ENCODE data around the gene DRD4.

DNA sequence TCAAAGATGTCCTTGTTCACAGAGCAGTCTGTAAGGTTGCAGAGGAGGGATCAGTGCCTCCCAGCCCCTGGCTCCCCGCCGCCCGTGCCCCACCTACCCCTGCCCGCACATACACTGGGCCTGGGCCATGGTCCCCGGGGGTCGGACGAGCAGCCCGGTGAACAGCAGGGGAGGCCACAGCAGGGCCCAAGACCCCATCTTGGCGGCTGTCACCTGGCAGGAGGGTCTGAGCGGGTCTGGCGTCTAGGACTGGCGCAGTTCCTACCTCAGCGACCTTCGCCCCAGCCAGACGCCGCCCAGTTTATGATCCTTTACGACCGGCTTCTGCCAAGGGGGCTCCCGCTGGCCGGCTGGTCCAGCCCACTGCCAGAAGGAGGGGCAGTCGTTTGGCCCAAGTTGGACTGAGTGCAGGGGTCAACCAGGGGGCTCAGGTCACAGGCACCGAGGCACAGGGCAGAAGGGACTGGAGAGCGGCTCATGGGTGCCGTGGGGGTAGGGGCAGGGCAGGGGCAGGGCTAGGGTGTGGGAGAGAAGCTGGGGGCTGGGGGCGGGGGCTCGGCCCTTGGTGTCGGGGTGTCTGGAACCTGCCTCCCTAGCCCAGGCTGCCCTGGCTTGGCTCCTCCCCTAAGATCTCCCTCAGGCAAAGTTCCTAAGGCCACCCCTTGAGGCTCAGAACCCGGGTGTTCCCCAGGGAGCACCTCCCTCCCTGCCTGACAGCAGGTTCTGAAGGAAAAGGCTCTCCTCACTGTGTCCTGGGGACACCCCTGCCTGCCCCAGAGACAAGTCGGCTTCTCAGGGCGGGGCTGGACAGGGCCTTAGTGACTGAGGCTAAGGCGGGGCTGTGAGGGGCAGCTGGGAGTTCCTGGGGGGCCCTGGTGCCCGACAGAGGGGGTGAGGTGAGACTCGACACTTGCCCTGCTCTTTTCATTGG lies 12.1 kb upstream of the DRD4 start, which contains the start of gene CDHR5:
- TF ChIP-seq, protein P1, sequence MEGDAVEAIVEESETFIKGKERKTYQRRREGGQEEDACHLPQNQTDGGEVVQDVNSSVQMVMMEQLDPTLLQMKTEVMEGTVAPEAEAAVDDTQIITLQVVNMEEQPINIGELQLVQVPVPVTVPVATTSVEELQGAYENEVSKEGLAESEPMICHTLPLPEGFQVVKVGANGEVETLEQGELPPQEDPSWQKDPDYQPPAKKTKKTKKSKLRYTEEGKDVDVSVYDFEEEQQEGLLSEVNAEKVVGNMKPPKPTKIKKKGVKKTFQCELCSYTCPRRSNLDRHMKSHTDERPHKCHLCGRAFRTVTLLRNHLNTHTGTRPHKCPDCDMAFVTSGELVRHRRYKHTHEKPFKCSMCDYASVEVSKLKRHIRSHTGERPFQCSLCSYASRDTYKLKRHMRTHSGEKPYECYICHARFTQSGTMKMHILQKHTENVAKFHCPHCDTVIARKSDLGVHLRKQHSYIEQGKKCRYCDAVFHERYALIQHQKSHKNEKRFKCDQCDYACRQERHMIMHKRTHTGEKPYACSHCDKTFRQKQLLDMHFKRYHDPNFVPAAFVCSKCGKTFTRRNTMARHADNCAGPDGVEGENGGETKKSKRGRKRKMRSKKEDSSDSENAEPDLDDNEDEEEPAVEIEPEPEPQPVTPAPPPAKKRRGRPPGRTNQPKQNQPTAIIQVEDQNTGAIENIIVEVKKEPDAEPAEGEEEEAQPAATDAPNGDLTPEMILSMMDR (IDR thresholded peaks at IDR 0.05; ENCODE audit: low read depth, low read length, poor library complexity, severe bottlenecking) = no peak
- TF ChIP-seq EZH2phosphoT487 (IDR thresholded peaks at IDR 0.05; ENCODE audit: borderline replicate concordance, low read length) = no peak
